ENCODE data around the gene ZNF549. TPM values are rescaled to one million over a fixed set of nuclear protein-coding genes. Genes with fewer than 3 reads are reported as not detected.

The ZNF549 gene
- total and polyA plus RNA-seq, 10 of the 15 experiments (the other 5 are each of a cell fraction or from before 2014, with no cell fraction given), result 0.73 to 4.0 (median 2.3) TPM

DNA sequence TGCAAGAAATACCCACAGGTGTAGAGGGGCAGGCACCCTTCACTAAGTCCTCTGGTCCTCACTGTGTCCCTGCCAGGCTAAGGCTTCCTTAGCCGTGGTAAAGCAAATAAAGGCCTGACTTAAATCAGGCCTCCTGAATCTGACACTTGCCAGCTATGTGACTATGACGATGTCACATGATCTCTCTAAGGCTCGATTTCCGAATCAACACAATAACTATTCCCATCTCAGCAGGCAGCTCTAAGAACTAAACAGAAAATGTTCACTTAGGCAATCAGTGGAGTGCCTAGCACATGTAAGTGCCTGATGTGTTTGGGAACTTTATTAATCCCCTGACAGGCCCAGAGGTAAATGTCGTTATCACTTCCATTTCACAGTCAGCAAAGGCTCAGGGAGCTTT lies 30.5 kb downstream of the ZNF549 start:
- 97% methylated on average over 5 of the region's 5 CpGs for WGBS (ENCODE audit: insufficient coverage, insufficient replicate concordance, low lambda C conversion rate, missing lambda C conversion rate)
- ChIA-PET CTCF (interaction anchor here (1.0 kb wide), 2 partner anchors 16 to 150 kb away, joined by 3 read pairs; no protein-coding TSS in a partner anchor), RAD21 (ENCODE audit: unreplicated experiment) (no interaction called here), POLR2A (no interaction called here), SMC1A (ENCODE audit: uncharacterized antibody, unreplicated experiment) (interaction anchor here (1.0 kb wide), 1 partner anchor 56 kb away, joined by 3 read pairs; the partner anchor contains the start of gene ZNF134)
- no peak overlapping the region for H2AFZ ChIP-seq (ENCODE audit: control insufficient read depth, low read depth, low read length)
- H3K79me2 ChIP-seq (ENCODE audit: control insufficient read depth, insufficient read depth, low read length), result peaks cover 12% of the 10 kb centered on the region
- no peak for ATAC-seq
- no peaks in the 10 kb centered on the region for H3K27me3 ChIP-seq (replicated peaks in 1 of 2; ENCODE audit: control insufficient read depth in 2 of 2, insufficient read depth in 2 of 2, low read length in 1 of 2)
- H3K9me3 ChIP-seq (replicated peaks; ENCODE audit: control insufficient read depth, insufficient read depth, low read length), result peaks cover 8% of the 10 kb centered on the region; the same call in 2 of the 3 replicates
- BruUV-seq (replicated peaks), result no TSS peak
- no peak overlapping the region for H3K27ac ChIP-seq (ENCODE audit: control insufficient read depth, insufficient read depth)
- H3K4me3 ChIP-seq, result no peak overlapping the region
- H3K4me1 ChIP-seq (ENCODE audit: control insufficient read depth, insufficient read depth, low read length), result no peaks in the 10 kb centered on the region
- H3K9ac ChIP-seq (ENCODE audit: control insufficient read depth, insufficient read depth, low read length), result no peak overlapping the region
- H4K20me1 ChIP-seq (ENCODE audit: control insufficient read depth, insufficient read depth), result no peaks in the 10 kb centered on the region
- no peak overlapping the region for H3K4me2 ChIP-seq (ENCODE audit: control insufficient read depth, insufficient read depth)
- in situ Hi-C loops (cut with MboI) (no loop called here), intact Hi-C loops (cut with micrococcal nuclease; ENCODE audit: unreplicated experiment) (no loop called here)
- FAIRE-seq, result no peak
- peaks cover under 1 to 3% of the 10 kb centered on the region in 2 experiments; a peak in 3 of 4 replicates for H3K36me3 ChIP-seq (ENCODE audit: control insufficient read depth in 2 of 2, insufficient read depth in 2 of 2, low read length in 1 of 2)
- DNase-seq (ENCODE audit: low read depth, low spot score), result no peak
- TF ChIP-seq SREBF1 (IDR thresholded peaks at IDR 0.05; ENCODE audit: low read length) (no peak), ZNF207 (IDR thresholded peaks at IDR 0.05; ENCODE audit: borderline replicate concordance) (no peak), POLR2A (IDR thresholded peaks at IDR 0.05; ENCODE audit: low read depth, low read length) (no peak), MTA2 (IDR thresholded peaks at IDR 0.05; ENCODE audit: low read depth) (no peak), BRCA1 (IDR thresholded peaks at IDR 0.05; ENCODE audit: low read depth, low read length) (no peak), IKZF2 (IDR thresholded peaks at IDR 0.05) (no peak), EP300 (IDR thresholded peaks at IDR 0.05; ENCODE audit: borderline replicate concordance in 1 of 2, control insufficient read depth in 1 of 2, low read depth in 2 of 2, low read length in 2 of 2) (no peak)
- TF ChIP-seq, protein P1, sequence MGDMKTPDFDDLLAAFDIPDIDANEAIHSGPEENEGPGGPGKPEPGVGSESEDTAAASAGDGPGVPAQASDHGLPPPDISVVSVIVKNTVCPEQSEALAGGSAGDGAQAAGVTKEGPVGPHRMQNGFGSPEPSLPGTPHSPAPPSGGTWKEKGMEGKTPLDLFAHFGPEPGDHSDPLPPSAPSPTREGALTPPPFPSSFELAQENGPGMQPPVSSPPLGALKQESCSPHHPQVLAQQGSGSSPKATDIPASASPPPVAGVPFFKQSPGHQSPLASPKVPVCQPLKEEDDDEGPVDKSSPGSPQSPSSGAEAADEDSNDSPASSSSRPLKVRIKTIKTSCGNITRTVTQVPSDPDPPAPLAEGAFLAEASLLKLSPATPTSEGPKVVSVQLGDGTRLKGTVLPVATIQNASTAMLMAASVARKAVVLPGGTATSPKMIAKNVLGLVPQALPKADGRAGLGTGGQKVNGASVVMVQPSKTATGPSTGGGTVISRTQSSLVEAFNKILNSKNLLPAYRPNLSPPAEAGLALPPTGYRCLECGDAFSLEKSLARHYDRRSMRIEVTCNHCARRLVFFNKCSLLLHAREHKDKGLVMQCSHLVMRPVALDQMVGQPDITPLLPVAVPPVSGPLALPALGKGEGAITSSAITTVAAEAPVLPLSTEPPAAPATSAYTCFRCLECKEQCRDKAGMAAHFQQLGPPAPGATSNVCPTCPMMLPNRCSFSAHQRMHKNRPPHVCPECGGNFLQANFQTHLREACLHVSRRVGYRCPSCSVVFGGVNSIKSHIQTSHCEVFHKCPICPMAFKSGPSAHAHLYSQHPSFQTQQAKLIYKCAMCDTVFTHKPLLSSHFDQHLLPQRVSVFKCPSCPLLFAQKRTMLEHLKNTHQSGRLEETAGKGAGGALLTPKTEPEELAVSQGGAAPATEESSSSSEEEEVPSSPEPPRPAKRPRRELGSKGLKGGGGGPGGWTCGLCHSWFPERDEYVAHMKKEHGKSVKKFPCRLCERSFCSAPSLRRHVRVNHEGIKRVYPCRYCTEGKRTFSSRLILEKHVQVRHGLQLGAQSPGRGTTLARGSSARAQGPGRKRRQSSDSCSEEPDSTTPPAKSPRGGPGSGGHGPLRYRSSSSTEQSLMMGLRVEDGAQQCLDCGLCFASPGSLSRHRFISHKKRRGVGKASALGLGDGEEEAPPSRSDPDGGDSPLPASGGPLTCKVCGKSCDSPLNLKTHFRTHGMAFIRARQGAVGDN (IDR thresholded peaks at IDR 0.05), result no peak
- TF ChIP-seq, protein P2, sequence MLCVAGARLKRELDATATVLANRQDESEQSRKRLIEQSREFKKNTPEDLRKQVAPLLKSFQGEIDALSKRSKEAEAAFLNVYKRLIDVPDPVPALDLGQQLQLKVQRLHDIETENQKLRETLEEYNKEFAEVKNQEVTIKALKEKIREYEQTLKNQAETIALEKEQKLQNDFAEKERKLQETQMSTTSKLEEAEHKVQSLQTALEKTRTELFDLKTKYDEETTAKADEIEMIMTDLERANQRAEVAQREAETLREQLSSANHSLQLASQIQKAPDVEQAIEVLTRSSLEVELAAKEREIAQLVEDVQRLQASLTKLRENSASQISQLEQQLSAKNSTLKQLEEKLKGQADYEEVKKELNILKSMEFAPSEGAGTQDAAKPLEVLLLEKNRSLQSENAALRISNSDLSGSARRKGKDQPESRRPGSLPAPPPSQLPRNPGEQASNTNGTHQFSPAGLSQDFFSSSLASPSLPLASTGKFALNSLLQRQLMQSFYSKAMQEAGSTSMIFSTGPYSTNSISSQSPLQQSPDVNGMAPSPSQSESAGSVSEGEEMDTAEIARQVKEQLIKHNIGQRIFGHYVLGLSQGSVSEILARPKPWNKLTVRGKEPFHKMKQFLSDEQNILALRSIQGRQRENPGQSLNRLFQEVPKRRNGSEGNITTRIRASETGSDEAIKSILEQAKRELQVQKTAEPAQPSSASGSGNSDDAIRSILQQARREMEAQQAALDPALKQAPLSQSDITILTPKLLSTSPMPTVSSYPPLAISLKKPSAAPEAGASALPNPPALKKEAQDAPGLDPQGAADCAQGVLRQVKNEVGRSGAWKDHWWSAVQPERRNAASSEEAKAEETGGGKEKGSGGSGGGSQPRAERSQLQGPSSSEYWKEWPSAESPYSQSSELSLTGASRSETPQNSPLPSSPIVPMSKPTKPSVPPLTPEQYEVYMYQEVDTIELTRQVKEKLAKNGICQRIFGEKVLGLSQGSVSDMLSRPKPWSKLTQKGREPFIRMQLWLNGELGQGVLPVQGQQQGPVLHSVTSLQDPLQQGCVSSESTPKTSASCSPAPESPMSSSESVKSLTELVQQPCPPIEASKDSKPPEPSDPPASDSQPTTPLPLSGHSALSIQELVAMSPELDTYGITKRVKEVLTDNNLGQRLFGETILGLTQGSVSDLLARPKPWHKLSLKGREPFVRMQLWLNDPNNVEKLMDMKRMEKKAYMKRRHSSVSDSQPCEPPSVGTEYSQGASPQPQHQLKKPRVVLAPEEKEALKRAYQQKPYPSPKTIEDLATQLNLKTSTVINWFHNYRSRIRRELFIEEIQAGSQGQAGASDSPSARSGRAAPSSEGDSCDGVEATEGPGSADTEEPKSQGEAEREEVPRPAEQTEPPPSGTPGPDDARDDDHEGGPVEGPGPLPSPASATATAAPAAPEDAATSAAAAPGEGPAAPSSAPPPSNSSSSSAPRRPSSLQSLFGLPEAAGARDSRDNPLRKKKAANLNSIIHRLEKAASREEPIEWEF (IDR thresholded peaks at IDR 0.05; ENCODE audit: insufficient replicate concordance, low read depth, low read length), result no peak
- TF ChIP-seq, protein P3, sequence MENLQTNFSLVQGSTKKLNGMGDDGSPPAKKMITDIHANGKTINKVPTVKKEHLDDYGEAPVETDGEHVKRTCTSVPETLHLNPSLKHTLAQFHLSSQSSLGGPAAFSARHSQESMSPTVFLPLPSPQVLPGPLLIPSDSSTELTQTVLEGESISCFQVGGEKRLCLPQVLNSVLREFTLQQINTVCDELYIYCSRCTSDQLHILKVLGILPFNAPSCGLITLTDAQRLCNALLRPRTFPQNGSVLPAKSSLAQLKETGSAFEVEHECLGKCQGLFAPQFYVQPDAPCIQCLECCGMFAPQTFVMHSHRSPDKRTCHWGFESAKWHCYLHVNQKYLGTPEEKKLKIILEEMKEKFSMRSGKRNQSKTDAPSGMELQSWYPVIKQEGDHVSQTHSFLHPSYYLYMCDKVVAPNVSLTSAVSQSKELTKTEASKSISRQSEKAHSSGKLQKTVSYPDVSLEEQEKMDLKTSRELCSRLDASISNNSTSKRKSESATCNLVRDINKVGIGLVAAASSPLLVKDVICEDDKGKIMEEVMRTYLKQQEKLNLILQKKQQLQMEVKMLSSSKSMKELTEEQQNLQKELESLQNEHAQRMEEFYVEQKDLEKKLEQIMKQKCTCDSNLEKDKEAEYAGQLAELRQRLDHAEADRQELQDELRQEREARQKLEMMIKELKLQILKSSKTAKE (IDR thresholded peaks at IDR 0.05; ENCODE audit: low read depth, poor library complexity, severe bottlenecking), result no peak
- TF ChIP-seq, protein P4, sequence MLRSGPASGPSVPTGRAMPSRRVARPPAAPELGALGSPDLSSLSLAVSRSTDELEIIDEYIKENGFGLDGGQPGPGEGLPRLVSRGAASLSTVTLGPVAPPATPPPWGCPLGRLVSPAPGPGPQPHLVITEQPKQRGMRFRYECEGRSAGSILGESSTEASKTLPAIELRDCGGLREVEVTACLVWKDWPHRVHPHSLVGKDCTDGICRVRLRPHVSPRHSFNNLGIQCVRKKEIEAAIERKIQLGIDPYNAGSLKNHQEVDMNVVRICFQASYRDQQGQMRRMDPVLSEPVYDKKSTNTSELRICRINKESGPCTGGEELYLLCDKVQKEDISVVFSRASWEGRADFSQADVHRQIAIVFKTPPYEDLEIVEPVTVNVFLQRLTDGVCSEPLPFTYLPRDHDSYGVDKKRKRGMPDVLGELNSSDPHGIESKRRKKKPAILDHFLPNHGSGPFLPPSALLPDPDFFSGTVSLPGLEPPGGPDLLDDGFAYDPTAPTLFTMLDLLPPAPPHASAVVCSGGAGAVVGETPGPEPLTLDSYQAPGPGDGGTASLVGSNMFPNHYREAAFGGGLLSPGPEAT (IDR thresholded peaks at IDR 0.05; ENCODE audit: low read depth), result no peak

All from GM12878 (cell line).